H9 (cell line): ENCODE results near the gene HSPG2. TPM values are rescaled to one million over a fixed set of nuclear protein-coding genes. Genes with fewer than 3 reads are reported as not detected.

Experiments
- DNase-seq: peaks from one replicate; pipeline ENCODE4 v3.0.0-alpha.2; 2017
- H2AFZ ChIP-seq: one replicate; pipeline ENCODE4 v1.6.1; 2013; ENCODE audit warnings: mild to moderate bottlenecking, low read length, control low read depth, moderate library complexity
- H2AK5ac ChIP-seq: 2 replicates; pipeline ENCODE4 v1.6.1; 2013; ENCODE audit warnings: low read length, control low read depth, mixed read lengths; ENCODE audit not compliant: insufficient read length
- H2BK120ac ChIP-seq: one replicate; pipeline ENCODE4 v1.6.1; 2013; ENCODE audit warnings: low read depth, mild to moderate bottlenecking, low read length, control low read depth, inconsistent platforms; ENCODE audit not compliant: poor library complexity, severe bottlenecking
- H2BK12ac ChIP-seq: 2 replicates; pipeline ENCODE4 v1.6.1; 2013; ENCODE audit warnings: low read length, control low read depth, mixed read lengths, low read depth; ENCODE audit not compliant: insufficient read length
- H2BK15ac ChIP-seq: 2 replicates; pipeline ENCODE4 v1.6.1; 2013; ENCODE audit warnings: low read depth, low read length, control low read depth
- H2BK20ac ChIP-seq: one replicate; pipeline ENCODE4 v1.6.1; 2013; ENCODE audit warnings: low read depth, mild to moderate bottlenecking, low read length, control low read depth, inconsistent platforms; ENCODE audit not compliant: poor library complexity, severe bottlenecking
- H2BK5ac ChIP-seq: 2 replicates; pipeline ENCODE4 v1.6.1; 2013; ENCODE audit warnings: low read length, control low read depth, mixed read lengths; ENCODE audit not compliant: insufficient read length
- H3K14ac ChIP-seq: 2 replicates; pipeline ENCODE4 v1.6.1; 2013; ENCODE audit warnings: low read length, control low read depth; ENCODE audit not compliant: insufficient read depth
- H3K18ac ChIP-seq: 2 replicates; pipeline ENCODE4 v1.6.1; 2013; ENCODE audit warnings: low read depth, mild to moderate bottlenecking, mixed read lengths, low read length, control low read depth; ENCODE audit not compliant: insufficient read length
- H3K23ac ChIP-seq: 2 replicates; pipeline ENCODE4 v1.6.1; 2013; ENCODE audit warnings: low read length, control low read depth, mixed read lengths, low read depth; ENCODE audit not compliant: insufficient read length
- H3K23me2 ChIP-seq: 2 replicates; pipeline ENCODE4 v1.6.1; 2013; ENCODE audit warnings: low read depth, mild to moderate bottlenecking, mixed read lengths, low read length, control low read depth; ENCODE audit not compliant: insufficient read length, poor library complexity, severe bottlenecking
- H3K27ac ChIP-seq: 2 replicates; pipeline ENCODE4 v1.5.1; 2013; ENCODE audit warnings: low read length, control low read depth, mixed read lengths, low read depth; ENCODE audit not compliant: insufficient read length
- H3K27me3 ChIP-seq: 2 replicates; pipeline ENCODE4 v1.6.1; 2013; ENCODE audit warnings: low read length, control low read depth, inconsistent platforms; ENCODE audit not compliant: insufficient read depth
- H3K4ac ChIP-seq: 2 replicates; pipeline ENCODE4 v1.6.1; 2013; ENCODE audit warnings: low read depth, mild to moderate bottlenecking, control low read depth, inconsistent platforms, low read length, moderate library complexity
- H3K4me1 ChIP-seq: 2 replicates; pipeline ENCODE4 v1.6.1; 2013; ENCODE audit warnings: low read length, control low read depth, inconsistent platforms; ENCODE audit not compliant: insufficient read depth
- H3K4me2 ChIP-seq: 2 replicates; pipeline ENCODE4 v1.6.1; 2013; ENCODE audit warnings: low read length, control low read depth, mixed read lengths; ENCODE audit not compliant: insufficient read length, insufficient read depth
- H3K56ac ChIP-seq: 2 replicates; pipeline ENCODE4 v1.6.1; 2013; ENCODE audit warnings: low read depth, mild to moderate bottlenecking, mixed read lengths, low read length, control low read depth; ENCODE audit not compliant: insufficient read length
- H3K79me1 ChIP-seq: 2 replicates; pipeline ENCODE4 v1.6.1; 2013; ENCODE audit warnings: low read depth, mild to moderate bottlenecking, moderate library complexity, low read length, control low read depth, inconsistent platforms; ENCODE audit not compliant: insufficient read depth, poor library complexity, severe bottlenecking
- H3K79me2 ChIP-seq: 2 replicates; pipeline ENCODE4 v1.6.1; 2013; ENCODE audit warnings: low read length, control low read depth, inconsistent platforms; ENCODE audit not compliant: insufficient read depth
- H3K9ac ChIP-seq: 2 replicates; pipeline ENCODE4 v1.6.1; 2013; ENCODE audit warnings: low read length, control low read depth, mixed read lengths; ENCODE audit not compliant: insufficient read length; ENCODE audit errors: extremely low read depth
- H3K9me3 ChIP-seq: one replicate; pipeline ENCODE4 v1.6.1; 2013; ENCODE audit warnings: low read depth, low read length, inconsistent platforms; ENCODE audit not compliant: control insufficient read depth
- H3T11ph ChIP-seq: one replicate; pipeline ENCODE4 v1.6.1; 2013; ENCODE audit warnings: mild to moderate bottlenecking, low read length, control low read depth, inconsistent platforms
- H4K20me1 ChIP-seq: one replicate; pipeline ENCODE4 v1.6.1; 2013; ENCODE audit not compliant: control insufficient read depth, insufficient read length, insufficient read depth
- H4K5ac ChIP-seq: 2 replicates; pipeline ENCODE4 v1.6.1; 2013; ENCODE audit warnings: low read depth, mild to moderate bottlenecking, mixed read lengths, low read length, control low read depth; ENCODE audit not compliant: insufficient read length
- H4K8ac ChIP-seq: replicated peaks from 2 replicates; pipeline ENCODE4 v1.6.1; 2013; ENCODE audit warnings: low read length, control low read depth, mixed read lengths, low read depth; ENCODE audit not compliant: insufficient read length
- H4K91ac ChIP-seq: 2 replicates; pipeline ENCODE4 v1.6.1; 2013; ENCODE audit warnings: low read depth, mild to moderate bottlenecking, moderate library complexity, mixed read lengths, low read length, control low read depth; ENCODE audit not compliant: insufficient read length
- H3K27ac Mint-ChIP-seq, 3 experiments: 2 replicates in 2 of 3; 3 replicates in 1 of 3; pipeline ENCODE4 v1.8.0; 2020 to 2021; ENCODE audit warnings: mixed read lengths in 3 of 3, mild to moderate bottlenecking in 1 of 3, moderate library complexity in 1 of 3
- H3K27me3 Mint-ChIP-seq: 2 replicates; pipeline ENCODE4 v1.8.0; 2021; ENCODE audit warnings: low read depth, mild to moderate bottlenecking, moderate library complexity, mixed read lengths
- H3K36me3 Mint-ChIP-seq, 3 experiments: 2 replicates in 2 of 3; 3 replicates in 1 of 3; pipeline ENCODE4 v1.8.0; 2020 to 2021; ENCODE audit warnings: low read depth in 3 of 3, mixed read lengths in 3 of 3; ENCODE audit not compliant: insufficient read depth in 1 of 3
- H3K4me1 Mint-ChIP-seq, 2 experiments: 2 replicates each; pipeline ENCODE4 v1.8.0; 2020; ENCODE audit warnings: mixed read lengths in 2 of 2
- H3K4me3 Mint-ChIP-seq, 2 experiments: 2 replicates in 1 of 2; 3 replicates in 1 of 2; pipeline ENCODE4 v1.8.0; 2020 to 2021; ENCODE audit warnings: mild to moderate bottlenecking in 2 of 2, mixed read lengths in 2 of 2, moderate library complexity in 1 of 2
- H3K9me3 Mint-ChIP-seq, 2 experiments: 2 replicates in 1 of 2; 3 replicates in 1 of 2; pipeline ENCODE4 v1.8.0; 2020; ENCODE audit warnings: mild to moderate bottlenecking in 2 of 2, mixed read lengths in 2 of 2, moderate library complexity in 1 of 2
- WGBS: extraction: QIAGEN DNeasy Blood & Tissue Kit; methylation state at CpG from one replicate; pipeline ENCODE4 v1.1.7; 2013; ENCODE audit warnings: missing lambda C conversion rate, low lambda C conversion rate, mixed read lengths; ENCODE audit not compliant: insufficient read length; ENCODE audit errors: extremely low coverage; 5-methylcytosine and 5-hydroxymethylcytosine counted together
- total RNA-seq: library from RNA; stranded (reverse); gene quantifications from 2 replicates; pipeline ENCODE4 v1.2.1, GENCODE V29; 2021
- TF ChIP-seq, protein P1 (sequence below): fragments of 200-600 bp; sonication (generic); conservative IDR thresholded peaks from 3 replicates; pipeline ENCODE4 v1.8.0; 2021; ENCODE audit warnings: antibody characterized with exemption, mild to moderate bottlenecking

The HSPG2 gene
- total RNA-seq, 1 experiment from 2014 or later = 90.0 TPM

DNA sequence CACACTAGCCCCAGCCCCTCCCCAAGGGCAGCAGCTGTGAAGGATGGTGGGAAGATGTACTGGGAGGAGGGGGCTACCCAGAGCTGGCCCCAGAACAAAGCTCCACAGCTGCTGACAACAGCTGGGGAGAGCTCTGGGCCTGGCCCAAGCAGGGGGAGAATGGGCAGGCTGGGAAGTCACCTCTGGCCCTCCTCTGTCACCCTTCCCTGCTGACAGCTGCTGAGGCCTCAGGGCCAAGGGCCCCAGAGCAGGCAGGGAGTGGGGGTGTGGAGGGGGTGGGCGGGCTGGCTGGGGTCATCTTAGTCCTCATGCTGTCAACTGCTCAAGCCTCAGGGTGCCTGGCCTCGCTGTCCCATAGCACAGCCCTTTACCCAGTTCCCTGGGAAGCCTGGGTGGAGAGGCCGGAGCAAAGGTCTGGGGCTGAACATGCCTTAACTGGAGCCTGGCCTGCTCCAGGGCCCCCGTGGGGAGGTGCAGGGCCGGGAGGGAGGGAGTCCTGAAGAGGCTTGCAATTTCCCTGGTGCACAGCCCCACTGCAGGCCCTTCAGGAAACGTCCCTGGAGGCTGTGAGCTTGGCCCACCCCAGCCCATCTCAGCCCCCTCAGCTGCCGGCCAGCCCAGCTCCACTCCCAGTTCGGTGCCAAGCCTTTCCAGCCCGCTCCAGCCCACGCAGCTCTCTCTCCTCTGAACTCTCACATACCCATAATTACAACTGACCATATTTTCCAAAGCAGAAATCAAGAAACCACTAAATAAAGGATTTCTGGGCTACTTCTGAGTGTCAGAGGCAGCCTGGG lies 25.7 kb downstream of the HSPG2 start:
- Histone ChIP-seq H2BK15ac (no peak overlapping the region), H3K9me3 (no peaks in the 10 kb centered on the region), H4K20me1 (no peaks in the 10 kb centered on the region), H4K5ac (no peak overlapping the region), H3K14ac (no peak overlapping the region; the same call in 1 of the 2 replicates), H2BK20ac (no peak overlapping the region), H2BK120ac (no peak overlapping the region), H3K4me2 (no peak overlapping the region), H3K18ac (no peak overlapping the region), H3K23ac (no peak overlapping the region), H3K79me1 (no peaks in the 10 kb centered on the region), H3K27me3 (no peaks in the 10 kb centered on the region), H3T11ph (no peak overlapping the region), H4K91ac (no peak overlapping the region), H3K9ac (no peak overlapping the region), H4K8ac (no peak overlapping the region), H3K4me1 (peaks cover 16% of the 10 kb centered on the region; the same call in 1 of the 2 replicates), H3K79me2 (no peaks in the 10 kb centered on the region), H2AK5ac (peak overlapping the region; percentile 16), H2AFZ (no peak overlapping the region), H3K56ac (no peak overlapping the region), H2BK12ac (peak overlapping the region; percentile 14), H2BK5ac (no peak overlapping the region), H3K23me2 (no peaks in the 10 kb centered on the region), H3K27ac (no peak overlapping the region), H3K4ac (no peak overlapping the region)
- no peak for DNase-seq
- Mint-ChIP-seq H3K36me3 (peaks cover 0 to 7% (median 0%) of the 10 kb centered on the region in 3 experiments; a peak in 2 of 7 replicates), H3K27ac (peak overlapping the region; percentile 39 to 98 (median 72); a peak in 4 of 7 replicates), H3K4me1 (peaks cover 43 to 67% of the 10 kb centered on the region in 2 experiments), H3K9me3 (no peaks in the 10 kb centered on the region), H3K4me3 (no peak overlapping the region; a peak in 1 of 5 replicates), H3K27me3 (no peaks in the 10 kb centered on the region)
- no CpG with 5 or more reads among the region's 10 CpGs for WGBS
- TF ChIP-seq, protein P1, sequence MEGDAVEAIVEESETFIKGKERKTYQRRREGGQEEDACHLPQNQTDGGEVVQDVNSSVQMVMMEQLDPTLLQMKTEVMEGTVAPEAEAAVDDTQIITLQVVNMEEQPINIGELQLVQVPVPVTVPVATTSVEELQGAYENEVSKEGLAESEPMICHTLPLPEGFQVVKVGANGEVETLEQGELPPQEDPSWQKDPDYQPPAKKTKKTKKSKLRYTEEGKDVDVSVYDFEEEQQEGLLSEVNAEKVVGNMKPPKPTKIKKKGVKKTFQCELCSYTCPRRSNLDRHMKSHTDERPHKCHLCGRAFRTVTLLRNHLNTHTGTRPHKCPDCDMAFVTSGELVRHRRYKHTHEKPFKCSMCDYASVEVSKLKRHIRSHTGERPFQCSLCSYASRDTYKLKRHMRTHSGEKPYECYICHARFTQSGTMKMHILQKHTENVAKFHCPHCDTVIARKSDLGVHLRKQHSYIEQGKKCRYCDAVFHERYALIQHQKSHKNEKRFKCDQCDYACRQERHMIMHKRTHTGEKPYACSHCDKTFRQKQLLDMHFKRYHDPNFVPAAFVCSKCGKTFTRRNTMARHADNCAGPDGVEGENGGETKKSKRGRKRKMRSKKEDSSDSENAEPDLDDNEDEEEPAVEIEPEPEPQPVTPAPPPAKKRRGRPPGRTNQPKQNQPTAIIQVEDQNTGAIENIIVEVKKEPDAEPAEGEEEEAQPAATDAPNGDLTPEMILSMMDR = no peak
